Endothelial cell of umbilical vein (primary cell): ENCODE measurements around the gene SGTB. TPM values are rescaled to one million over a fixed set of nuclear protein-coding genes. Genes with fewer than 3 reads are reported as not detected.

Source experiments
- BruUV-seq: library from RNA; stranded (reverse); fragments of 400-500 nt; replicated peaks from 2 replicates; lab custom pipeline; 2021; lab: Mats Ljungman, UMichigan
- CTCF ChIA-PET: fragments of 300-600, 350-600 bp; sonication (Branson Sonifier 250); formaldehyde crosslinking; loops from one replicate; lab custom pipeline; 2021; ENCODE audit warnings: antibody characterized with exemption, inconsistent platforms; lab: Charles Lee
- POLR2A ChIA-PET: fragments of 300-600, 350-600 bp; sonication (Branson Sonifier 250); formaldehyde crosslinking; loops from one replicate; lab custom pipeline; 2021; ENCODE audit warnings: antibody characterized with exemption, inconsistent platforms; lab: Charles Lee
- DNase-seq: peaks from one replicate; pipeline ENCODE4 v3.0.0-alpha.2; 2011; ENCODE audit warnings: low read depth, low spot score
- FAIRE-seq: peaks from 2 replicates; lab custom pipeline; 2011; peaks lifted over from hg19 to GRCh38; lab: Jason Lieb, UNC
- H2AFZ ChIP-seq: 2 replicates; pipeline ENCODE4 v1.6.0; 2012; ENCODE audit warnings: low read depth, low read length, control low read depth, inconsistent platforms
- H3K27ac ChIP-seq: 2 replicates; pipeline ENCODE4 v1.5.1; 2011; ENCODE audit warnings: low read depth, mild to moderate bottlenecking, control low read depth, low read length, moderate library complexity; ENCODE audit not compliant: insufficient read depth
- H3K27me3 ChIP-seq, 2 experiments: 2 replicates each; pipeline versions ENCODE4 v1.6.0 to v1.6.1; 2011; ENCODE audit warnings: low read length in 2 of 2, mixed read lengths in 1 of 2; ENCODE audit not compliant: control insufficient read depth in 2 of 2, insufficient read depth in 2 of 2
- H3K36me3 ChIP-seq, 2 experiments: 2 replicates in 1 of 2; 3 replicates in 1 of 2; pipeline ENCODE4 v1.5.1; 2011; ENCODE audit warnings: low read length in 2 of 2, mild to moderate bottlenecking in 1 of 2, moderate library complexity in 1 of 2; ENCODE audit not compliant: control insufficient read depth in 2 of 2, insufficient read depth in 2 of 2; ENCODE audit errors: extremely low read depth in 1 of 2
- H3K4me1 ChIP-seq: 3 replicates; pipeline ENCODE4 v1.5.1; 2011; ENCODE audit warnings: mild to moderate bottlenecking, low read length; ENCODE audit not compliant: control insufficient read depth, insufficient read depth; ENCODE audit errors: extremely low read depth
- H3K4me2 ChIP-seq: 2 replicates; pipeline ENCODE4 v1.6.1; 2011; ENCODE audit warnings: low read length, control low read depth, mixed read lengths; ENCODE audit not compliant: insufficient read depth
- H3K4me3 ChIP-seq, 3 experiments: fragments of 200-600 bp in 1 of 3; sonication (generic), shearing (Covaris generic) in 1 of 3; replicated peaks in 1 of 3; 2 replicates each; pipeline ENCODE4 v1.5.1; 2011 to 2016; ENCODE audit warnings: control low read depth in 3 of 3, low read length in 3 of 3, mild to moderate bottlenecking in 2 of 3, inconsistent platforms in 1 of 3, low read depth in 1 of 3, moderate library complexity in 1 of 3; ENCODE audit not compliant: insufficient read depth in 1 of 3
- H3K79me2 ChIP-seq: 2 replicates; pipeline ENCODE4 v1.6.0; 2012; ENCODE audit warnings: low read length, inconsistent platforms; ENCODE audit not compliant: control insufficient read depth, insufficient read depth
- H3K9ac ChIP-seq: replicated peaks from 2 replicates; pipeline ENCODE3; 2011; ENCODE audit warnings: low read length, control low read depth; ENCODE audit not compliant: insufficient read depth; ENCODE audit errors: extremely low read depth
- H3K9me1 ChIP-seq: replicated peaks from 3 replicates; pipeline ENCODE4 v1.6.0; 2011; ENCODE audit warnings: mild to moderate bottlenecking, low read length; ENCODE audit not compliant: control insufficient read depth, insufficient read depth; ENCODE audit errors: extremely low read depth
- H3K9me3 ChIP-seq: replicated peaks from 2 replicates; pipeline ENCODE4 v1.5.1; 2012; ENCODE audit warnings: low read length, inconsistent platforms; ENCODE audit not compliant: control insufficient read depth, insufficient read depth
- H4K20me1 ChIP-seq: replicated peaks from 2 replicates; pipeline ENCODE3; 2011; ENCODE audit warnings: mild to moderate bottlenecking, low read length; ENCODE audit not compliant: control insufficient read depth, insufficient read depth; ENCODE audit errors: extremely low read depth
- EZH2 ChIP-seq: IDR thresholded peaks from 2 replicates; pipeline ENCODE4 v1.6.1; 2012; ENCODE audit warnings: borderline replicate concordance, low read depth, mild to moderate bottlenecking, moderate library complexity, low read length, inconsistent platforms; ENCODE audit not compliant: severe bottlenecking
- GATA2 ChIP-seq: IDR thresholded peaks from 2 replicates; pipeline ENCODE4 v1.7.0; 2011; ENCODE audit warnings: low read depth, mild to moderate bottlenecking, moderate library complexity, mixed read lengths, low read length; ENCODE audit not compliant: insufficient read length, insufficient read depth
- MYC ChIP-seq: IDR thresholded peaks from one replicate; pipeline ENCODE4 v1.6.1; 2011; ENCODE audit warnings: mild to moderate bottlenecking, low read depth, low read length
- dilution Hi-C: fragments of 300-500 bp; cut with MboI; formaldehyde crosslinking; loops from one replicate; pipeline ENCODE4 v1.15.0; 2019; ENCODE audit warnings: low sequenced_read_pairs; ENCODE audit not compliant: extremely low pct_ligation_motif_present
- intact Hi-C: fragments of 100-400 bp; cut with micrococcal nuclease; formaldehyde crosslinking; loops from one replicate; pipeline ENCODE4 v1.10.0; 2022
- polyA plus RNA-seq, 4 experiments: library from polyadenylated mRNA; depleted of rRNA in 3 of 4; stranded (reverse) in 3 of 4; unstranded in 1 of 4; fragments of >200 nt; gene quantifications; 2 replicates each; pipeline versions ENCODE4 v1.2.1 to v1.2.3, GENCODE V29; 2011 to 2012; ENCODE audit warnings: missing spikeins in 1 of 4
- total RNA-seq: library from RNA; stranded (reverse); gene quantifications from 2 replicates; pipeline ENCODE4 v1.2.3, GENCODE V29; 2021
- TF ChIP-seq, protein P1 (sequence below): IDR thresholded peaks from 2 replicates; pipeline ENCODE4 v1.6.1; 2011; ENCODE audit not compliant: insufficient read depth, insufficient read length
- TF ChIP-seq, protein P2 (sequence below), 2 donors: IDR thresholded peaks; 1 replicate in 1 of 2; 2 replicates in 1 of 2; pipeline ENCODE4 v1.5.1; 2011; ENCODE audit warnings: low read length in 2 of 2, mild to moderate bottlenecking in 2 of 2, moderate library complexity in 2 of 2, control low read depth in 1 of 2, inconsistent platforms in 1 of 2, low read depth in 1 of 2; ENCODE audit not compliant: insufficient read depth in 1 of 2; ENCODE audit errors: extremely low read depth in 1 of 2

SGTB gene
- total and polyA plus RNA-seq, 2 donors (not counting 3 experiments of a cell fraction or from before 2014, with no cell fraction given) = 3.1 to 14.1 TPM

DNA sequence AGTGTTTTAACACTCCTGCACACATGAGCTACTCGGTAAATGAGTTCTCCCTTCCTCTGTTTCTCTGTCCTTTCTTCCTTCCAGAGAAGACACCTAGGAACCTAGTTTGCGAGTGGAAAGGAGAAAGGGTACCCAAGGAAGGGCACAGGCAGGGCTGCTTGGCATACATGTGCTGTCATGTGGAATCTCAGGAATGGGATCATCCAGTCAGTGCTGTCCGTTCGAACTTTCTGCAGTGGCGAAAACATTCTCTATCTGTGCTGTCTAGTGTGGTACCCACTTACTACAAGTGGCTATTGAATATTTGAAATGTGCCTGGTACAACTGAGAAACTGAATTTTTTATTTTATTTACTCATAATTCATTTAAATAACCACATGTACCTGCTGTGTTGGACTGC, 28.0 kb upstream of the SGTB start:
- H3K27ac ChIP-seq = no peak overlapping the region
- H3K4me3 ChIP-seq = no peak overlapping the region
- no peaks in the 10 kb centered on the region for H3K9me1 ChIP-seq
- ChIA-PET CTCF (interaction anchor here (1.0 to 1.4 kb wide), 2 partner anchors 8 to 557 kb away, joined by 3 to 4 read pairs; no protein-coding TSS in a partner anchor), POLR2A (no interaction called here)
- BruUV-seq = no TSS peak
- no peak overlapping the region for H3K9ac ChIP-seq
- H3K79me2 ChIP-seq = peaks cover 20% of the 10 kb centered on the region
- DNase-seq = no peak
- FAIRE-seq = no peak
- H3K4me1 ChIP-seq = no peaks in the 10 kb centered on the region
- H3K9me3 ChIP-seq = no peaks in the 10 kb centered on the region
- H4K20me1 ChIP-seq = no peaks in the 10 kb centered on the region
- TF ChIP-seq EZH2 (no peak), MYC (no peak), GATA2 (no peak)
- TF ChIP-seq, protein P1, sequence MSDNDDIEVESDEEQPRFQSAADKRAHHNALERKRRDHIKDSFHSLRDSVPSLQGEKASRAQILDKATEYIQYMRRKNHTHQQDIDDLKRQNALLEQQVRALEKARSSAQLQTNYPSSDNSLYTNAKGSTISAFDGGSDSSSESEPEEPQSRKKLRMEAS = no peak
- TF ChIP-seq, protein P2, sequence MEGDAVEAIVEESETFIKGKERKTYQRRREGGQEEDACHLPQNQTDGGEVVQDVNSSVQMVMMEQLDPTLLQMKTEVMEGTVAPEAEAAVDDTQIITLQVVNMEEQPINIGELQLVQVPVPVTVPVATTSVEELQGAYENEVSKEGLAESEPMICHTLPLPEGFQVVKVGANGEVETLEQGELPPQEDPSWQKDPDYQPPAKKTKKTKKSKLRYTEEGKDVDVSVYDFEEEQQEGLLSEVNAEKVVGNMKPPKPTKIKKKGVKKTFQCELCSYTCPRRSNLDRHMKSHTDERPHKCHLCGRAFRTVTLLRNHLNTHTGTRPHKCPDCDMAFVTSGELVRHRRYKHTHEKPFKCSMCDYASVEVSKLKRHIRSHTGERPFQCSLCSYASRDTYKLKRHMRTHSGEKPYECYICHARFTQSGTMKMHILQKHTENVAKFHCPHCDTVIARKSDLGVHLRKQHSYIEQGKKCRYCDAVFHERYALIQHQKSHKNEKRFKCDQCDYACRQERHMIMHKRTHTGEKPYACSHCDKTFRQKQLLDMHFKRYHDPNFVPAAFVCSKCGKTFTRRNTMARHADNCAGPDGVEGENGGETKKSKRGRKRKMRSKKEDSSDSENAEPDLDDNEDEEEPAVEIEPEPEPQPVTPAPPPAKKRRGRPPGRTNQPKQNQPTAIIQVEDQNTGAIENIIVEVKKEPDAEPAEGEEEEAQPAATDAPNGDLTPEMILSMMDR (IDR thresholded peaks at IDR 0.05; ENCODE audit: extremely low read depth in 1 of 2, insufficient read depth in 1 of 2, low read depth in 1 of 2, low read length in 2 of 2) = no peak
- H3K4me2 ChIP-seq = no peak overlapping the region
- no peaks in the 10 kb centered on the region for H3K27me3 ChIP-seq
- no peak overlapping the region for H2AFZ ChIP-seq
- no peaks in the 10 kb centered on the region for H3K36me3 ChIP-seq
- dilution Hi-C loops (no loop called here), intact Hi-C loops (loop anchor here (10.0 kb wide), 1 partner anchor 325 kb away; no protein-coding TSS in a partner anchor)
